GM18868 (cell line): ENCODE measurements around the gene ADAMTS19.

Experiments used
- ATAC-seq: cut with Tn5 transposase; IDR thresholded peaks from one replicate; pipeline ENCODE4 v1.9.1; 2021; ENCODE audit warnings: mild to moderate bottlenecking, moderate library complexity; ENCODE audit not compliant: unreplicated experiment

Gene ADAMTS19

DNA sequence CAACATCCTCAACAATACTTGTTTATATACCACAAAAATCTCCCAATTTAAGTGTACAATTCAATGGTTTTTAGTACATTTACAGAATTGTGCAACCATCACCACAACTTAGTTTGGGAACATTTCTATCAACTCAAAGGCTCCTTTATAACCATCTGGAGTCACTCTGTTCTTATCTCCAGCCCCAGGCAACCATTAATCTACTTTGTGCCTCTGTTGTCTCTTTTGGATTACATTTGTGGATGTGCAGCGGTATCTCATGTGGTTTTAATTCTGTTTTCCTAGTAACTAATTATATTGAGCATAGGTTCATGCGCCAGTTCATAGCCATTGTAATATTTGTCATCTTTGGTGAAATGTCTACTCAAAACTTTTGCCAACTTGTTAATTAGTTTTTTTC, 14.4 kb downstream of the ADAMTS19 start:
- no peak for ATAC-seq

DNA sequence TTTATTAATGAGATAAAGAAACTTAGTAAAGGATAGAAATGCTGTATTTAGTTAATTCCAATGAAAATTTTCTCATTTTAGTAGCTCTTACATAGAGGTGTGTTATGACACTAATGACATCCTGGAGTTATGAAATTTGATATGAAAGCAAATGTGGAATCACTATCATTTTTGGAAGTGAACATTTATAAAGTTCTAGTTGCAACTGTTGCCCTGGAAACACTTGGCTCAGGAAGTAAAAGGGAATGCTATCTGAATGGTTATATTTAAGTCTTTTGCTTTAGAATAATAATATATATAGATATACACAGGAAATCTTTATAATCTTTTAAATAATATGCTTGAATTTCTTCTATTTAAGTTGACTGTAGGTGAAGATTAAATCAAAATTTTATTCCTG, 16.7 kb downstream of the ADAMTS19 start:
- no peak for ATAC-seq

DNA sequence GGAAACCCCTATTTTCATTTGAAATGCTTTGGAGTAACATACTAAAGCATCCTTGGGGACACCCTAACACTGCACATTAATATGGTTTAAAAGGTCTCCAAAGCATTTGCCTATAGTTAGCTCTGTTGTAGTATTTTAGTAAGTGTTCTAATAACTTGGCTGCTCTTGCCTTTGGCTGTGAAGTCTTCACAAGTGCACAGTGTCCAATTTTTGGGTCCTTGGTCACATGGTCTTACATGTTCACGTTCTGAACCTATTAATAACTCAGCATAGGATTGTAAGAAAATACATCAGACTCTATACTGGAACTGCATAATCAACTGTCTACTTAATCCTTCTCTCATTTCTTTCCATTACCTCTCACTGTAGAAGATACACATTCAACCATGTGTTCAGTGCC, 17.4 kb downstream of the ADAMTS19 start:
- no peak for ATAC-seq

DNA sequence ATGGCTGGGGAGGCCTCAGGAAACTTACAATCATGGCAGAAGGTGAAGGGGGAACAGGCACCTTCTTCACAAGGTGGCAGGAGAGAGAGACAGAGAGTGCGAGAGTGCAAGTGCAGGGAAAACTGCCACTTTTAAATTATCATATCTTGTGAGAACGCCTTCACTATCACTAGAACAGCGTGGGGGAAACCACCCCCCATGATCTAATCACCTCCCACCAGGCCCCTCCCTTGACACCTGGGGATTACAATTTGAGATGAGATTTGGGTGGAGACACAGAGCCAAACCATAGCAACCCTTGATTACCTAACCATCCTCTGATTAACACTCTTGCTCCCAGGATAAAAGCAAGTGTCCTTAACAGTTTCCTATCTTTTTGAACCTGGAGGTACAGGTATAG, 21.1 kb downstream of the ADAMTS19 start:
- no peak for ATAC-seq

DNA sequence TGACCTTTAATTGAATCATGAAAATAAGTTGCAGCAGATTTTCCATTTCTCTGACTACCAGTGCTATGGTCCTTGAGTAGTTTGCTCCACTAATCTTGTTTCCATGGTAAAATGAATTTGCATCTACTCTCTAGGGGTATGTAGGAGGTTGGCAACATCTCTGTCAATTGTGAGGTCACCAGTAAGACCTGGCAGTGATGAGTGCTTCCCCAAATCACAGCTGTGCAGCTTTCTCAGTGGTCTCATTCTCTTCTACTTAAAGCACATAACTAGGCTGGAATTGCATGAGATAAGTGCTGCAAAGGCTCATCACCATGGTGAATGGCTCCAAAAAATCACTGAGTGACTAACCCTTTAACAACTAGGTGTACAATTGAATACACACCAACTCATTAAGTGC, 36.3 kb downstream of the ADAMTS19 start:
- ATAC-seq = no peak

DNA sequence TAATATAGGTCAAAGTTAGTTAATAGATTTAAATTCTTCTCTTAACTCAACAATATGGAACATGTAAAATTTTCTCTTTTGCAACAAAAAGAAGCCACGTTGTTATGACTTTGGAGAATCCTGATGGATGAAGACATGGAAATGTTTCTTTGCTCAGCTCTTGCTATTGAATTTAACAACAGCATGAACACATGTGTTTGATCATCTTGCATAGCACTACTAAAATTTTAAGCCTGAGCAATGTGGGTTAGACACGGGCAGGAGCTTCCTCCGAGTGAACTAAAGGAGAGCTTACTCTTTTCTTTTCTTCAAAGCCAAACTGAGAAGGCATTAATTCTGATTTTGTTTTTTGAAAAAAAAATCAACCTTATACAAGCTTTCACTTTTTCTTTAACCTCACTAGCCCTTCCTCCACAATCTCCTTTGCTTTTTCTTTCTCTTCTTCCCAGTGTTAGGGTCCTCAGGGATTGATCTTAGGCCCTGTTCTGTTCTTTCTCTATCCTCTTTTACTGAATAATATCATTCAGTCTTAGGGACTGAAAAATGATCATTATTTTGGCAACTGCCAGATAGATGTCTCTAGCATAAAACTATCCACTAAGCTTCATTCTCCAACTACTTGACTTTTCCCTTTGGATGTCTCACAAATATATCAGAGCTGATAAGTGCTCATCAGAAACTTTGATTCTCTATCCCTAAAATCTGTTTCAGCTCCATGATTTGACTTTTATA, 36.9 kb downstream of the ADAMTS19 start:
- ATAC-seq = no peak

DNA sequence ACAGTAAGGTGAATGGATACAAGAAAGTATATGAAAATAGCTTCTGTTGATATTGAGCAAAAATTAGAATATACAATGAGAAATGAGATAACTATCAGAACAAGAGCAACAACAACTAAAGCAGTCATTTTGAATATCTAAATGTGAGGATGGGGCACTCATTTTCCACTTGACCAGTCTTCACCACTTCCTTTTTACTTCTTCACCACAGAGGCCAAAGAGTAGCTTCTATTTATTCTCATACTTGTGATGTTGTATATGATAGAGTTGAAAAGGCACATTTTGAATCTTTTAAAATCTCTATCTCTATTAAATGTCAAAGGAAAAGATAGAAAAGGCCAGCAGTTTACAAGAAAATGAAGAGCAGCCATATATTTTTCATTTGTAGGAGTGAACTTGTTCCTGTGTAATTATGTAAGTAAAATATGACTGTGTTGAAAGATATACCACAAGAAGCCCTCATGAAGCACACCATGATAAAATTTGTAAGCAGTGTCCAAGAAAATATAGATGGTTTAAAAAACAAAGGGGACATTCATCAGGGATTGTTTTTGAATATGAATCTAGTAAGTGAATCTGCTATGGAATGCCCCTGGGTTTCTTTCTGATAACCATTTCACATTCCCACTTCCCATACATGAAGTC, 39.2 kb downstream of the ADAMTS19 start:
- peak; percentile 80 for ATAC-seq

DNA sequence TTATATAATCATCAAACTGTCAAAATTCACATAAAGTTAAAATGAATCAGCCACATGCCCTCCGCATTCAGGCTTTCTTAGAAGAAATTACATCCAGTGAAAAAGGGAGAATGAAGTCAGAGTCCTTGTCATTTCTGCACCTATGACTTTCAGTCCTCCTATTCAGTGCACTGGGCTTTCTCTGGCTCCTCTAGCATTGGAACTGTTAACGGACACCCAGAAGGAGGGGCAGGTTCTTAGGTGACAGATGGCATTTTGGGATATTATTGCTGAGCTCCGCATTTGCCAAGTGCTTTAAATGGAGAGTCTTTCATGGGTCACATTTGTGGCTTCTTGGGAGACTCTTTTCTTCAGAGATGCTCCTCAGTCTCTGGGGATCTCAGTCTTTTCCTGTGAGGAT, 40.0 kb downstream of the ADAMTS19 start:
- no peak for ATAC-seq

DNA sequence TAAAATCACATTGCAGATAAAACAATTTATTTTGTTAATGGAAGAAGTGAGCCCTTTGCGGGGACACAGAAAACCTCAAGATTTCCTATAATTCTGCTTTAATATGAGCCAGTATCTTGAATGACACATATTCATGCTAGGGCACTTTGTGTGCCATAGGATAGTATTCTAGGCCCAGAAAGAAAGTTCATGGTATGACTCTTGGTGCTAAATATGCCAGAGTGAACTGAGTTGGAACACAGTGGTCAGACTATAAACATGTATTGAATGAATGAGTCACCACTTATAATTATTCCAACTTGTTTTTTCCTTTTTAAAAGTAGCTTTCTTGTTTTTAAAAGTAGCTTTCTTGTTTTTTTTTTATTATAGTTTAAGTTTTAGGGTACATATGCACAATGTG, 46.0 kb downstream of the ADAMTS19 start:
- ATAC-seq = no peak

DNA sequence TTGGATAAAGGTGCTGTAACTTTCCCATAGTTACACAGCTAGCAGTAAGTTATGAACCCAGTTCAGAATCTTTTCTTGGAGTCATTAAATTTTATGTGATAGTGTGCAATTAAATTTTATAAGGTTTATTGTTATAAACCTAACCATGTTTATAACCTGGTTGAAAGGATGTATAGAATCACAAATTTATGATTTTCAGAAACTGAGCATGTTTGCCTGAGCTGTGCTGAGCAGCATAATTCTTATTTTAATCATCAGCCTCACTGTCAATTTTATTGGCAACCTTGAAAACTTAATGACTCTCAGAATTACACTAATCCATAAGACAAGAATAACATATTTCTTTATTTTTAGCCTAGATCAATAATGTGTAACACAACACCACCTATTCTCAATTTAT, 46.9 kb downstream of the ADAMTS19 start:
- ATAC-seq = no peak

DNA sequence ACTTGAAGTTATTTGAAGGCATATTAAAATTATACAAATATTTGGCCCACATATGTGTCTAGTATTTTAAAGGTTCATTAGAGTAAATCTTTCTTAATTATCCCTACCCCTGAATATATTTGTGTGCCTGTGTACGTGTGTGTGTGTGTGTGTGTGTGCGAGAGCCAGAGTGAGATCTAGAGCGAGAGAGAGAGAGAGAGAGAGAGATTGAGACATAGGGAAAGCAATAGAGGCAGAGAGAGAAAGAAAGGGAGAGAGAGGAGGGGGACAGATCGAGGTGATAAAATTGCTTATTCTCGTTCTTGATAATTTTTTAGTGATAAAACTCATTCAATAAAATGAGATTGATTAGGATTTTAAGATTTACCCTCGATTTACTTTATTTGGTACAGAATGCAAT, 47.4 kb downstream of the ADAMTS19 start:
- ATAC-seq = no peak

DNA sequence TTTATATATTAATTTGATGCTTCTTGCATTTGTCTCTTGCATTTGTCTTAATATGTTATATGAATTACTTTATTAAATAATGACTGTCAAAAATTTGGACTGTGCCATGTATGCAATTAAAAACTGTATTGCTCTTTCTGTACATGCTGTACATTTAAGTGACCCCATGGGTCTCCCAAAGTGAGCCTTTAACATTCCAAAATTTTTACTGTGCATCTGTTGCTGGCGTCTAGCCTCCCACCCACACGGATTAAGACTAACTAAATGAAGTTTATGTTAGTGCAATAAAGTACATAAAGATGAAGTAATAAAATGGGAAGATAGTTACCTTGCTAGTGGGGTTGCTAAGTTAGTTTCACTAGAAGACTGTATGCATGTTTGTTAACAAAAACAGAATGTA, 48.5 kb downstream of the ADAMTS19 start:
- no peak for ATAC-seq

DNA sequence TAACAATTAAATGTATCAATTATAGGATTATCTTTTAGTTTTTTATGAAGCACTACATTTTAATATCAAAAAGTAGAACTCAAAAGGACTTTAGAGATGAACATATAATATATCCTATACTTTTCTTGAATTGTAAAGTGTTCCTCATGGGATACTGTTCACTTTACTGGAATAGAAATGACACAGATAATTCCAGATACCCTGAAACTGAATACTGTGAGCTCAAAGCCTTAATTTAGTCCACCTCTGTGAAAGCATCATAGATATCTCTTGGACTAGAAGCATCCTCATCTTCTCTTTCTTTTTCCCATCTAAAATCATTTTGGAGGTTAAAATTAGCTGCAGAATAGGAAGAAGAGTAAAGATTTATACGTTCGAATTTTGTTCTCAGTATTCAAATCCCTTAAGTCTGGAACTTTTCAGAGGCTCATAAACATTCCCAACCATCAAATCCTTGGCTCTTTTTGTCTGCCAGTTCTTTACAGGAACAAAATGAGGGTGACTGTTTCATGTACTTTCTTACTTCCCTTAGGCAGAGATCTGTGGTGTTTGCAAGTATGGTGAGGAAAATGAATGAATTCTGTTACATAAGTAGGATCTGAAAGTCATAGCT, 49.4 kb downstream of the ADAMTS19 start:
- no peak for ATAC-seq

DNA sequence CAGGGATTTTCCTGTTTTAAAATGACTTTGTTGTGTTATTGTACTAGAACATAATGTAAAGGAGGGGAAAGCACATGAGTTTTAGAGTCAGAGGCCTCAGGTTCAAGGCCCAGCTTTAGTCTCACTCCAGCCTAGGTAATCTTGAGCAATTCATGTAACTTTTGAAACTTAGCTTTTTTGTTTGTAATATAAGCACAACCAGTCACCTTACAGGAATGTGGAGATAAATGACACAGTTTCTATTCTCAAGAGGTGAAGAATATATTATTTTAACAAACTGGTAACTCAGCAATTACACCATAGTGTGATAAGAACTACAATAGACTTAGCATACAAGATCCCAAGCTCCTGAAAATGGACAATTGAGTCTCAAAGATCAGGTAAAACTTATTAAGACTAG, 51.2 kb downstream of the ADAMTS19 start:
- no peak for ATAC-seq

DNA sequence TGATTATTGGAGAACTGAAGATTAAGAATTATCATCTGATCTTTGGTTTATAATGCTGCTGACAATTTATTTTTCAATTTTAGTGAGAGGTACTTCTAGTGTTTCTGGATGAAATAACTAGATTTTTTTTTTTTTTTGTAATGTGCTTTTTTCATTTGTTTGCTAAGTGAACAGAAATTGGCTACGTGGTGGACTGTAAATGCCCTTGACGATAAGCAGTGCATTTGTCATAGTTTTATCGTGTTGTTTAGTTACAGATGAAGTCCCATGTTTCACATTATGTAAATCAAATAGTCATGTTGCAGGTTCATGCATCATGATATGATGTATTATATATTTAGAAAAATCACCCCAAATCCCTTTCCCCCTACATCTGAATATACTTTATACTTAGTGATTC, 81.0 kb downstream of the ADAMTS19 start:
- no peak for ATAC-seq

DNA sequence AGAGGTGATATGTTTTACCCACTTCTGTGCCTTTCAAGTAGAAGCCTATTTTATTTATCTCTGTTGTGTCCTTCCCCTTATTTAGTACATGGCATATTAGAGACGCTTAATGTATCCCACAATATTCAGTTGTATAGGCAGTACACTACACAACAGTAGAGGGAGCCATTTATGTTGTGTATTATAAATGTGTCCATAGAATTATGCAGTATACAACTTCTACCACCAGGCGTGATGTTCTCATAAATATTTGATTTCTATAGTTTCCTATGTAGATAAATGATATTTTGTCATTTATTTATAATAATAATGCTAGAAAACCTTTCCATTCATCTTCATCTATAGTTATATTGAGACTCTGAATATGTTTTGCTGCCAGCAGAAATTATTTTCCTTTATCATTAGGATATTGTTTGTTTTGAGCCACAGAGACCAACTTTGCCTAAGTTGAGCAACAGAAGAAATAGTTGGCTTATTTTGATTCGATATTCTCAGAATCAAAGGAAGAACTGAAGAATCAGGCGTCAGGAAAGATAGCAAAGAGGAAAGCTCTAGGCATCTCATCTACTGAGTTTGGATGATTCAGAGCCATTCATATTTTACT, 81.7 kb downstream of the ADAMTS19 start:
- ATAC-seq = peak; percentile 88

DNA sequence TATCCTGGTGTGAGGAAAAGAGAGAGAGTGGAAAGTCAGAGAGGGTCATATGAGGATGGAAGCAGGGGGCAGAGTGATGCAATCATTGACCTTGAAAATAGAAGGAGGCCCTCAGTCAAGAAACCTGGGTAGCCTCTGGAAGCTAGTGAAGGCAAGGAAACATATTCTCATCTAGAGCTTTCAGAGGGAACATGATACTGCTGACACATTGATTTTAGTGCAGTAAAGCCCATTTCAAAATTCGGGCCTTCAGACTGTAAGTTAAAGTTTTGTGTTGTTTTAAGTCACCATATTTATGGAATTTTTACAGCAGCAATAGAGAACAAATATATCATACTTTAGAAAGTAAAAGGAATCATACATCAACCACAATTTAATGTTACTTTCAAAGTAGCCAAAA, 87.0 kb downstream of the ADAMTS19 start:
- ATAC-seq = no peak

DNA sequence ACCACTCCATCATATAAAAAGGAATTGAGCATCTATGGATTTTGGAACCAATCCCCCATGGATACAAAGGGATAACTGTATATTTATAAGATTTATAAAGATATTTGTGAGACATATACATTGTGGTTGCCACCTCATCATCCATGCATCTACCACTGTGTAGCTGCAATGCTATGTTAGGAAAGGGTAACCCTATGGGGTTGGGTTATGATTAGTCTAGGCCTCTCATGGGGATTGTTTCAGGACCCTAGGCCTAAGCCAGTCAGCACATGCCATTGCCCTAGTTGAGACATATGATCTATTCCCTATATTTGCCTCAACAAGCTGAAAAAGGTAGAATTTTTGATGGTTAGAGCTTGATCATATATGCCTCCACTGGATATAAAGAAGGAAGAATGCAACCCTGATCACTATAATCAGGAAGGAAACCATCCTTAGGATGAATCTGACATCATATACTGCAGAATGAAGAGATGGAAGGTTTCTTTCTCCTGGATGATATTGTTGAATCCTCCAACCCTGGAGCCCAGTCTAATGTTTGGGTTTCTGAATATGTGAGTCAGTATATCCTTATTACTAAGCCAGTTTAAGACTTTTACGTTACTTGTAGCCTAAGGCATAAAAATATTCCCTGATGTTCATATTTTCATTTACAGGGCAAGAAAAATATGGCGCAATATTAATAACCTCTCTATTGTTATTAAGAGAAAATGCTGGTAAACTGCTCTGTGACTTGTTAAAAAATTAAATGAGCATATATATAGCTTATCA, 94.2 kb downstream of the ADAMTS19 start:
- no peak for ATAC-seq

DNA sequence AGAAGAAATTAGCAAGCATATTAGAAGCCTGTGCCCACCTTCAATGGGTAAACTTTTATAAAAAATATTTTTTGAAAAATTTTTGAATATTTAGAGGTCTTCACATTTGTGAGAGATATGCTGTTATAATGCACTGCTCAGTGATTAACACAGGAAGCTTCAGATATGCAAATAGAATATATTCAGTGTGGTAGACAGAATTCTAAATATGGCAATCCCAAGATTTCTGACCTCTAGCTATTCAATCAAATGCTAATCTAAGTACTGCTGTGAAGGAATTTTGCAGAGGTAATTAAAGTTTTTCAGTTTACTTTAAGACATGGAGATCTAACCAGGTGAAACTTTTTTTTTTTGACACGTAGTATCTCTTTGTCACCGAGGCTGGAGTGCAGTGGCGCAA, 103.5 kb downstream of the ADAMTS19 start:
- ATAC-seq = no peak

DNA sequence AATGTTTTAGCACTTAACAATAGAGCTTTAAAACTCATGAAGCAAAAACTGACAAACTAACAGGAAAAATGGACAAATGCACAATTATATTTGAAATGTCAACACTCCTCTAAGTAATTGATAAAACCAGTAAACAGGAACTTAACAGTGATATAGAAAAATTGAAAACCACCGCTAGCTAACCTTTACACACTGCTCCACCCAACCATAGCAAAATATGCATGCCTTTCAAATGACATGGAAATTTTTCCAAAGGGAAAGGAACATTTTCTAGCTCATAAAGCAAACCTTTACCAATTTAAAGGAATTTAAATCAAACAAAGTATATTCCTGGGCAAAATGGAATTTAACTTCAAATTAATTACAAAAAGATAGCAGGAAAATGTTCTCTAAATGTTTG, 109.2 kb downstream of the ADAMTS19 start:
- ATAC-seq = no peak

DNA sequence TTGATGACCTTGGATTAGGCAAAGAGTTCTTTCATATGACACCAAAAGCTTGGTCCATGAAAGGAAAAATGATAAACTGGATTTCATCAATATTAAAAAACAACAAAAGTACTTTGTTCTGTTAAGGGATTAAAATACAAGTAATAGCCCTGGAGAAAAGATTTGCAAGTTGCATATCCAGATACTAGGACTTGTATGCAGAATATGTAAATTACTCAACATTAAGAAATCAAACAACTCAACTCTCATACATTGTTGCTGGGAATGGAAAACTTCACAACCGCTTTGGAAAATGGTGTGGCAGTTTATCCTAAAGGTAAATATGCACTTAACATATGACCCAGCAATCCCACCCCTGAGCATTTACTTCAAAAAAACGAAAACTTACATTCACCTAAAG, 112.0 kb downstream of the ADAMTS19 start:
- no peak for ATAC-seq
